NB4 (cell line): ENCODE data around the gene MYO10.

Experiments
- MYC ChIP-seq: IDR thresholded peaks from 2 replicates; pipeline ENCODE4 v1.6.1; 2011; ENCODE audit warnings: low read depth, low read length
- POLR2A ChIP-seq: IDR thresholded peaks from 2 replicates; pipeline ENCODE4 v1.6.1; 2011; ENCODE audit warnings: mild to moderate bottlenecking; ENCODE audit not compliant: insufficient read length; ENCODE audit errors: extremely low read depth
- TF ChIP-seq, protein P1 (sequence below): IDR thresholded peaks from one replicate; pipeline ENCODE4 v1.5.1; 2012; ENCODE audit warnings: low read depth, low read length

DNA sequence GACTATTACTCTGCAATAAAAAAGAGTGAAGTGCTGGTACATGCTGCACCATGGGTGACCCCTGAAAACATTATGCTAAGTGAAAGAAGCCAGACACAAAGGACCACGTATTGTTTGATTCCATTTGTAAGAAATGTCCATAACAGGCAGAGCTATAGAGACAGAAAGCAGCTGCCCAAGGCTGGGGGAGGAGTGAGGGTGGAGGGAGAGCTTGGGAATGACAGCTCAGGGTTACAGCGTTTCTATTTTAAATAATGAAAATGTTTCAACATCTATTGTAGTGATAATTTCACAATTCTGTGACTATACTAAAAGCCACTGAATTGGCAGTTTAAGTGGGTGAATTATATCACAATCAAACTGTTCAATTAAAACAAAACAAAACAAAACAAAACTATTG lies 81.7 kb downstream of the MYO10 start:
- TF ChIP-seq POLR2A (no peak), MYC (no peak)
- TF ChIP-seq, protein P1, sequence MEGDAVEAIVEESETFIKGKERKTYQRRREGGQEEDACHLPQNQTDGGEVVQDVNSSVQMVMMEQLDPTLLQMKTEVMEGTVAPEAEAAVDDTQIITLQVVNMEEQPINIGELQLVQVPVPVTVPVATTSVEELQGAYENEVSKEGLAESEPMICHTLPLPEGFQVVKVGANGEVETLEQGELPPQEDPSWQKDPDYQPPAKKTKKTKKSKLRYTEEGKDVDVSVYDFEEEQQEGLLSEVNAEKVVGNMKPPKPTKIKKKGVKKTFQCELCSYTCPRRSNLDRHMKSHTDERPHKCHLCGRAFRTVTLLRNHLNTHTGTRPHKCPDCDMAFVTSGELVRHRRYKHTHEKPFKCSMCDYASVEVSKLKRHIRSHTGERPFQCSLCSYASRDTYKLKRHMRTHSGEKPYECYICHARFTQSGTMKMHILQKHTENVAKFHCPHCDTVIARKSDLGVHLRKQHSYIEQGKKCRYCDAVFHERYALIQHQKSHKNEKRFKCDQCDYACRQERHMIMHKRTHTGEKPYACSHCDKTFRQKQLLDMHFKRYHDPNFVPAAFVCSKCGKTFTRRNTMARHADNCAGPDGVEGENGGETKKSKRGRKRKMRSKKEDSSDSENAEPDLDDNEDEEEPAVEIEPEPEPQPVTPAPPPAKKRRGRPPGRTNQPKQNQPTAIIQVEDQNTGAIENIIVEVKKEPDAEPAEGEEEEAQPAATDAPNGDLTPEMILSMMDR = no peak
